Measurements from ENCODE around the gene MAP2K7.
"Not testable (repeated sequence)": the region's sequence is repeated elsewhere in the genome, so short reads cannot be mapped to it uniquely, and the experiment has no call there.

Gene MAP2K7

DNA sequence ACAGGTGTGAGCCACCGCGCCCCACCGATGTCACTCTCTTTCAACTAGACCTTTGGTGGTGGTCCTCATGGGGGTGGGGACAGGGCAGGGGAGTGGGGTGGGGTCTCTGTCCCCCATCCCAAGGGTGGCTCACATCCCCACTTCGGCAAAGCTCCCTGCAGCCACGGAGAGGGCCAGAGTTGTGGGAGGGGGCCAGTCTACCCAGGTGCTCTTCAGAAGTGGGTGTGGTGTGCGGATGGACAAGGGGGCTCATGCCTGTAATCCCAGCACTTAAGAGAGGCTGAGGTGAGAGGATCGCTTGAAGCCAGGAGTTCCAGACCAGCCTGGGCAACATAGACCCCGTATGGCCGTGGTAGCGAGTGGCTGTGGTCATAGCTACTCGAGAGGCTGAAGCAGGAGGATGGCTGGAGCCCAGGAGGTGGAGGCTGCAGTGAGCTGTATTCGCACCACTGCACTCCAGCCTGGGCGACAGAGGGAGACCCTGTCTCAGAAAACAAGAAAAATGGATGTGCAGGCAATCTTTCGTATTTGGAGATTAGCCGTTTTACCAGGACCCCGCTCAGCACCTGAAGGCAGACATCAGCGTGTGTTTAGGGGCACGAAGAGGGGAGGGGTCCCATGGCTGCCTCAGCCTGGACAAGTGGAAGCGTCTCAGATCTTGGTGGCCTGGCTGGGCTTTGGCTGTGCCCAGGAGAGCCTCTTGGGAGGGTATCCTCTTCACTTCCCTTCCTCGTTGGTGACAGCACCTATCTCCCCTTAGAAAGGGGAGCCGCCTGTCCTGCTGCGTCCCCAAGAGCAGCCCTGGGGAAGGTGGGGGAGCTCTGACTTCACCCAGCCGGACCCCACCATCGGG, 11.8 kb downstream of the MAP2K7 start:
- no peak for DNase-seq (ENCODE audit: low read depth, low spot score)
- H3K4me3 ChIP-seq (ENCODE audit: low read length) = peak overlapping the region; percentile 54

GRCh38 chr19:7916103-7916954, 12.7 kb downstream of the MAP2K7 start:
- DNase-seq (ENCODE audit: low read depth, low spot score) = peak; percentile 41

GRCh38 chr19:7916955-7917266, 13.2 kb downstream of the MAP2K7 start:
- no peak for DNase-seq (ENCODE audit: low read depth, low spot score)
- H3K4me3 ChIP-seq (ENCODE audit: low read length) = 0 out of 2 replicates have a peak overlapping the region, but pooled peaks have one; percentile 23

More at GRCh38 chr19:7916103-7916954, 12.7 kb downstream of the MAP2K7 start:
- H3K4me3 ChIP-seq (ENCODE audit: low read length) = peak overlapping the region; percentile 54

DNA sequence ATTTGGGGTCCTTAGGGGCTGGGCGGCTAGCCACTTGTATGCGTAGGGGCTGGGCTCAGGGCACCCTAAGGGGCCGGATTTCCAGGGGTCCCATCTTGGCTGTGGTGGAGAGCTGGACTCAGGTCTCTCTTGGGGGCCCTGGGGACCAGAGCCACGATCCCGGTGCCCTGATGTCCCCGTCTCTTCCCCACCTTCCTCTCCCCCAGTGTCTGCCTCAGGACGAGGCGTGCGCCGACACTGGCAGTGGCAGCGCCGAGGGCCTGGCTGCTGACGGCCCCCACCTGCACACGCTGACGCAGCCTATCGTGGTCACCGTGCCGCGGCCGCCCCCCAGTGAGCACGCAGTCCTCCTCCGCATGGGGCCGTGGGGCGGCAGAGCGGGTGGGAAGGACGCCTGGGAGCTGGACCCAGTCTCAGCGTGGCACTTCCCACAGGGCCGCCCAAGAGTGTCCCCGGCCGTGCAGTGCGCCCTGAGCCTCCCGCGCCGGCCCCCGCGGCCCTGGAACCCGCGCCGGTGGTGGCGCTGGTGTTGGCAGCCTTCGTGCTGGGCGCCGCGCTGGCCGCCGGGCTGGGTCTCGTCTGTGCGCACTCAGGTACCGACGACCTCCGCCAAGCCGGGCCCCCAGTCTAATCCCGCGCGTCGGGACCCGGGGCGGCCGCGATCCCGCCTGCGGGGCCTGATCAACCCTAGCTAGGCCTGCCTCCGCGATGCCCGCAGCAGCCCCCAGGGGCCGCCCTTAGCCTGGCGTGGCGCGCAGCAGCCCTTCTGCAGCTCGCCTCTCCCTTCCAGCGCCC, 13.8 kb downstream of the MAP2K7 start:
- H3K4me3 ChIP-seq (ENCODE audit: low read length) = no peak overlapping the region
- DNase-seq (ENCODE audit: low read depth, low spot score) = no peak

GRCh38 chr19:7918062-7918614, 14.5 kb downstream of the MAP2K7 start:
- H3K4me3 ChIP-seq (ENCODE audit: low read length); DNase-seq (ENCODE audit: low read depth, low spot score): not testable (repeated sequence)

GRCh38 chr19:7918615-7919421, 15.1 kb downstream of the MAP2K7 start:
- no peak for DNase-seq (ENCODE audit: low read depth, low spot score)
- no peak overlapping the region for H3K4me3 ChIP-seq (ENCODE audit: low read length)

DNA sequence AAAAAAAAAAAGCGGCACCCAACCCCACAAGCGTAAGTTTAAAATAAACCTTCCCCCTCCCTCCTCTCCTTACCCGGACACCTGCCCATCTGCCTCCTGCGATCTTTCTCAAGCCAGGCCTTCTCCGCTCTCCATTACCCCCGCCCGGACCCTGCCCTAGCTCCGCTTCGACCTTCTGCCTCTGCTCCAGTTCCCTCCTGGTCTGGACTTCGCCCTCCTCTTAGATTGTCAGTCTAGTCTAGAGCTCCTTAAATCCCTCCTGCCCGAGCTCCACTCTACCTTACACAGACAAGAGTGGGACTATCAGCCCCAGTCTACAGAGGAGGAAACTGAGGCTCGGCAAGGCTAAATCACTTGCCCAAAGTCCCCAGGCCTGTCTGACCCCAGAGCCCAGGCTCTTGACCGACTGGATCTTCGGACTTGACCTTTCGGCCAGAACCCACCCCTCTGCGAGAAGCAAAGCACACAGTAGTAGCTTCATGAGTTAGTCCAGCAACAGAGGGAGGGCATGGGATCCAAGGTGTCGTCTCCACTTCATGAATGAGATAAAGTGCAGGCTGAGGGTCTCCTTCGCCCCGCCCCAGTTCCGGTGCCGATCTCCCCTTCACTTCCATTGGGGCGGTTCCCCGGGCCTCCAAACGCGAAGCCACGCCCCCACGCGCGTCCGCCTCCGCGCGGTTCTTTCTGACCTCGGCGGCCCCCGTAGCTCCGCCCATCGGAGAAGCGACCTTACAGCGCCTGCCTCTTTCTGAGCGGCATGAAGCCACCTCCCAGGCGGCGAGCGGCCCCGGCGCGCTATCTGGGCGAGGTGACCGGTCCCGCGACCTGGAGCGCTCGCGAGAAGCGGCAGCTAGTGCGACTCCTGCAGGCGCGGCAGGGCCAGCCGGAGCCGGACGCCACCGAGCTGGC, 16.2 kb downstream of the MAP2K7 start, which contains the start of gene SNAPC2:
Gene SNAPC2 (plus strand): TSS at position 729 of the 909 bp plus-strand sequence. CDS start 29 bp downstream, at position 758.
- peak; percentile 93 for DNase-seq (ENCODE audit: low read depth, low spot score)
- peak within 1 kb of the TSS; percentile 67 for H3K4me3 ChIP-seq (ENCODE audit: low read length)

- peak; percentile 89 for DNase-seq (ENCODE audit: low read depth, low spot score)
- peak overlapping the region; percentile 67 for H3K4me3 ChIP-seq (ENCODE audit: low read length)
Observed at GRCh38 chr19:7920519-7921301, 17.0 kb downstream of the MAP2K7 start.

DNA sequence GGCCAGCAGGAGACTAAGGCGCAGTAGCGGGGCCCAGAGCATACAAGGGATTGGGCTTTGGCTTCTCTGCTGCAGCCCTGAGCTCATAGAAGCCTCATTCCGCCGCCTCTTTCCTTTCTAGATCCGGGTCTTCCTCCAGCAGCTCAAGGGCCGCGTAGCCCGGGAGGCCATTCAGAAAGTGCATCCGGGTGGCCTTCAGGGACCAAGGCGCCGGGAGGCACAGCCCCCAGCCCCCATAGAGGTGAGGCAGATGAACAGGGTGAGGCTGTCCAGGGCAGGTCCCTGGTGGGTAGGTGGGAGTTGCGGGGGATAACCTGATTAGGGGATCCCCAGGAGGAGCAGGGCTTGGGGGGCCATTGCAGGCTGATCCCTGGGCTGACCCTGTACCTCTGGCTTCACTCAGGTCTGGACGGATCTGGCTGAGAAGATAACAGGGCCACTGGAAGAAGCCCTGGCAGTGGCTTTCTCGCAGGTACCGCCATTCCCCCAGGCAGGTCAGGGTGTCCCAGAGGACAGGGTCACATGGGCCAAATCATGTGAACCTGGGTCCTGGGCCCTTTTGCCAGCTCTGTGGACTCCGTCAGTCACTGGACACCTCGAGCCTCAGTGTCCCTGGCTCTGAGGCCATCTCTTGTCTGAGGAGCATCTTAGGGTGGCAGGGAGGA, 17.8 kb downstream of the MAP2K7 start:
- H3K4me3 ChIP-seq (ENCODE audit: low read length) = peak overlapping the region; percentile 55
- no peak for DNase-seq (ENCODE audit: low read depth, low spot score)

DNA sequence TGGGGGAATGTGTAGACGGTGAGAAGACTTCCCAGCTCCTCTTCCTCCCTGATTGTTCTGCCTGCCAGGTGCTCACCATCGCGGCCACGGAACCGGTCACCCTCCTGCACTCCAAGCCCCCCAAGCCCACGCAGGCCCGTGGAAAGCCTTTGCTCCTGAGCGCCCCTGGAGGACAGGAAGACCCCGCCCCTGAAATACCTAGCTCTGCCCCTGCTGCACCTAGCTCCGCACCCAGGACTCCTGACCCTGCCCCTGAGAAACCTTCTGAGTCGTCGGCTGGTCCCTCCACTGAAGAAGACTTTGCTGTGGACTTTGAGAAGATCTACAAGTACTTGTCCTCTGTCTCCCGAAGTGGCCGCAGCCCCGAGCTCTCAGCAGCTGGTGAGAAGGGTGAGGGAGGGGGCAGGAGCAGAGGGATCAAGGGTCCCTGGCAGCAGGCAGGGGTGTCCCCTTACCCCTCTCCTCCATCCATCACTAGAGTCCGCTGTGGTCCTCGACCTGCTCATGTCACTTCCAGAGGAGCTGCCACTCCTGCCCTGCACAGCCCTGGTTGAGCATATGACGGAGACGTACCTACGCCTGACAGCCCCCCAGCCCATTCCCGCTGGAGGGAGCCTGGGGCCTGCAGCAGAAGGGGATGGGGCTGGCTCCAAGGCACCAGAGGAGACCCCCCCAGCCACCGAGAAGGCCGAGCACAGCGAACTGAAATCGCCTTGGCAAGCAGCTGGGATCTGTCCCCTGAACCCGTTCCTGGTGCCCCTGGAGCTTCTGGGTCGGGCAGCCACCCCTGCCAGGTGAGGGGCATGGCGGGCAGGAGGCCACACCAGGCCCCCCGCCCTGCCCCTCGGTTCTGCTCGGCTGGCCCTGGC, 18.5 kb downstream of the MAP2K7 start:
- DNase-seq (ENCODE audit: low read depth, low spot score) = no peak
- H3K4me3 ChIP-seq (ENCODE audit: low read length) = no peak overlapping the region

DNA sequence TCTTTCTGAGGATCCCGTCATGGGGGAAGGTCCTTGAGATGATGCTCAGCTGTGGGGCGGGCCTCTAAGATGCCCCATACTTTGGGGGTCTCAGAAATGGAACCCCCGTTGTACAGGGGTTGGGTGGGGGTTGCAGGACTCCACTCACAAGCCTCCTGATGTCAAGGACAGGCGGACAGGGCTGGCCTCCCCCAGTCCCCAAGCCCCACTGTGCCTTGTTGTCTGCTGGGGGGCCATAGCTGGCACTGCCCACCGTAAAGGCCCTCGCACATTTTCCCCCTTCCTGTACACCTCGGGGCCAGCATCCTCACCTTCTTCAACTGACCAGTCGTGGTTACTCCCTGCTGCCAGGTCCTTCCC, 19.1 kb downstream of the MAP2K7 start:
- DNase-seq (ENCODE audit: low read depth, low spot score) = no peak
- no peak overlapping the region for H3K4me3 ChIP-seq (ENCODE audit: low read length)

DNA sequence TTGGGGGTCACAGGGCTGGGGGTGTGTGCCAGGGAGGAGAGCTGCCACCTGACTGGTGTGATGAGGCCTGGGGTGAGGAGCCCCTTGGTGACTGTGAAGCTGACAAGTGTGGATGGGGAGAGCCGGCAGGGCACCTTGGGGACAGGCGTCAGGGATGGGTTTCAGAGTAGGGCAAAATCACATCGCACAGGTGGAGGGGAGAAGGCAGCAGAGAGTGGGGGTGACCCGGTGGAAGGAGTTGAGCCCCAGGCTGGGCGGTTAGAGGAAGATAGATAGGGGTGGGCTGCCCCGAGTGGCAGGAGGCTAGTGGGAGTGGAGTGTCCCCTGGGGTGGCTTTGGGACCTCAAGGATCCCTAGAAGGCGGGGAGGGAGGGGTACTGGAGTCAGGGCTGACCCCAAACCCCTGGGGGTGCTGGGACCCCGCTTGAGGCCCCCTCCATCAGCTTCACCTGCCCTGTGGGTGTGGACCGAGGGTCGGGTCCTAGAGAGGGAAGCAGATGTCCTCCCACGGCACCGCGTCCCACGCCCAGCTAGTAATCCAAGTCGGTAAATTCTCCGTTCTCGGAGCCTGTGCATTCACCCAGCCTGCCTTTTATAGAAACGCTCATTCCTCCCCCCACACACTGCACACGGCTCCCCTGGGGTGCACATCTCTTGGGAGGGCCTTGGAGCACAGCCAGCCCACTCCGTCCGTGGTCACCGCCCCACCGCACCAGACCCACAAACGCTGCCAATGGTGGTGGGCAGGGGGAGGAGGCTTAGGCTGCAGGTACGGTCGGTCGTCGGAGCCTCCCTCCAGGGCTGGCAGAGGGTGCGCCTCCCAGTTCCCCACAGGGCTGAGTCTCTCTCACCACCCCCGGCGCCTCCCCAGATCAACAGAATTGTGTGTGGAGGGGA, 19.9 kb downstream of the MAP2K7 start:
- no peak overlapping the region for H3K4me3 ChIP-seq (ENCODE audit: low read length)
- DNase-seq (ENCODE audit: low read depth, low spot score) = no peak

GRCh38 chr19:7924241-7924640, 20.6 kb downstream of the MAP2K7 start:
- DNase-seq (ENCODE audit: low read depth, low spot score) = no peak
- no peak overlapping the region for H3K4me3 ChIP-seq (ENCODE audit: low read length)

DNA sequence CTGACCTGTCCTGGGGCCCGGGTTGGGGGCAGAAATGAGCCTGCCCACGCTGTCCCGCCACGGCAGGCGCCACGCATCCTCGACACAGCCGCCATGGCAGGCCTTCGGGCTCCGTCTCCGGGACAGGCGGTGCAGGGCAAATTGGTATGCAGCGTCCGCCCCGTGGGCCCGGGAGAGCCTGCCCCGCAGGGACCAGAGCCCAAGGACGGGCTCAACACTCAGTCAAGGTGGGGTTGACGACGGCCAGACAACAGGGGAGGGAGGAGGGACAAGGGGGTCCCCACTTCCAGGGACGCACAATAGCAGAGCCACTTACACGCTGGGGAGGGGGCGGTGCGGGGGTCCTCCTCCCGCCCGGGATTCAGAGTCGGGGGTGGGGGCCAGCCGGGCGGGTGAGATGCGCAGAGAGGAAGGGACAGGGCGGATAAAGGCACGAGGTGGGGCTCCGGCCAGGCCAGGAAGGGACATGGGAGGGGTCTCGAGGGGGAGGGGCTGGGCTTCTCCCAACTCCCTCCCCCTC, 21.0 kb downstream of the MAP2K7 start:
- H3K4me3 ChIP-seq (ENCODE audit: low read length) = no peak overlapping the region
- DNase-seq (ENCODE audit: low read depth, low spot score) = no peak

Data from Jurkat, Clone E6-1 (cell line).